Panc1 (cell line): ENCODE measurements around the gene ZNF789. TPM values are rescaled to one million over a fixed set of nuclear protein-coding genes. Genes with fewer than 3 reads are reported as not detected.

Source experiments
- ATAC-seq: fragments of 200-7000 bp; cut with Tn5 transposase; 2 replicates; pipeline ENCODE4 v1.9.1; 2020; ENCODE audit warnings: mild to moderate bottlenecking, moderate library complexity
- BruUV-seq: library from RNA; stranded (reverse); fragments of 400-500 nt; replicated peaks from 2 replicates; lab custom pipeline; 2021; lab: Mats Ljungman, UMichigan
- CTCF ChIA-PET: fragments of 300-600 bp; sonication (Branson Sonifier 250); formaldehyde crosslinking; loops from one replicate; lab custom pipeline; 2022; ENCODE audit warnings: antibody characterized with exemption; lab: Charles Lee
- POLR2A ChIA-PET: fragments of 300-600 bp; sonication (Branson Sonifier 250); formaldehyde crosslinking; loops from one replicate; lab custom pipeline; 2022; ENCODE audit warnings: antibody characterized with exemption; lab: Charles Lee
- DNase-seq: peaks from one replicate; pipeline ENCODE4 v3.0.0-alpha.2; 2010; ENCODE audit warnings: low read depth, low spot score
- H3K27ac ChIP-seq: 2 replicates; pipeline ENCODE4 v1.5.1; 2011; ENCODE audit warnings: mild to moderate bottlenecking, low read length, inconsistent platforms
- H3K27me3 ChIP-seq: fragments of 200-500 bp; sonication (Bioruptor generic); 2 replicates; pipeline ENCODE4 v1.6.0; 2014; ENCODE audit warnings: low read length, inconsistent platforms; ENCODE audit not compliant: control insufficient read depth, insufficient read depth
- H3K36me3 ChIP-seq: fragments of 200-500 bp; sonication (Bioruptor generic); 2 replicates; pipeline ENCODE4 v1.5.1; 2014; ENCODE audit warnings: inconsistent platforms, mild to moderate bottlenecking, low read length, moderate library complexity; ENCODE audit not compliant: control insufficient read depth, insufficient read depth
- H3K4me1 ChIP-seq: 2 replicates; pipeline ENCODE4 v1.5.1; 2011; ENCODE audit warnings: inconsistent platforms, mild to moderate bottlenecking, low read length, moderate library complexity; ENCODE audit not compliant: control insufficient read depth, insufficient read depth
- H3K4me3 ChIP-seq, 2 experiments: 2 replicates each; pipeline ENCODE4 v1.5.1; 2011 to 2012; ENCODE audit warnings: low read depth in 2 of 2, low read length in 2 of 2, mild to moderate bottlenecking in 2 of 2, inconsistent platforms in 1 of 2, moderate library complexity in 1 of 2
- H3K9me3 ChIP-seq: fragments of 200-500 bp; sonication (Bioruptor generic); 2 replicates; pipeline ENCODE4 v1.5.1; 2014; ENCODE audit warnings: low read depth, mild to moderate bottlenecking, inconsistent platforms, low read length, moderate library complexity; ENCODE audit not compliant: control insufficient read depth, insufficient read depth
- POLR2AphosphoS5 ChIP-seq: IDR thresholded peaks from 2 replicates; pipeline ENCODE4 v1.6.1; 2012; ENCODE audit warnings: mild to moderate bottlenecking, low read depth, low read length, moderate library complexity
- SIN3A ChIP-seq: IDR thresholded peaks from 2 replicates; pipeline ENCODE4 v1.6.1; 2012; ENCODE audit warnings: low read depth, mild to moderate bottlenecking, low read length, moderate library complexity, borderline replicate concordance; ENCODE audit not compliant: insufficient read depth
- TCF7L2 ChIP-seq: IDR thresholded peaks from 2 replicates; pipeline ENCODE4 v1.6.1; 2011; ENCODE audit warnings: mild to moderate bottlenecking, low read depth, low read length, inconsistent platforms
- in situ Hi-C: cut with HindIII; loops from 2 replicates; pipeline ENCODE4 v1.10.0; 2016; ENCODE audit warnings: low sequenced_read_pairs, low pct_unique_long_range_greater_than_20kb
- intact Hi-C: fragments of 100-400 bp; cut with micrococcal nuclease; formaldehyde crosslinking; loops from one replicate; pipeline ENCODE4 v1.10.0; 2022; ENCODE audit not compliant: unreplicated experiment
- total RNA-seq: library from RNA; stranded (reverse); gene quantifications from one replicate; pipeline ENCODE4 v1.2.1, GENCODE V29; 2021; ENCODE audit not compliant: unreplicated experiment
- TF ChIP-seq, protein P1 (sequence below): fragments of 450-650 bp; IDR thresholded peaks from 2 replicates; pipeline ENCODE4 v1.5.1; 2017; ENCODE audit warnings: mild to moderate bottlenecking
- TF ChIP-seq, protein P2 (sequence below), 2 experiments: IDR thresholded peaks; 2 replicates each; pipeline ENCODE4 v1.6.1; 2011 to 2012; ENCODE audit warnings: low read depth in 2 of 2, control low read depth in 1 of 2, low read length in 1 of 2, mild to moderate bottlenecking in 1 of 2, moderate library complexity in 1 of 2; ENCODE audit not compliant: insufficient read depth in 1 of 2

ZNF789 gene
- total RNA-seq, 1 experiment from 2014 or later, result 15.1 TPM

- H3K4me3 ChIP-seq, result no peak overlapping the region
- no TSS peak for BruUV-seq
- TF ChIP-seq TCF7L2, result no peak
- TF ChIP-seq POLR2AphosphoS5, result no peak
- TF ChIP-seq, protein P1, sequence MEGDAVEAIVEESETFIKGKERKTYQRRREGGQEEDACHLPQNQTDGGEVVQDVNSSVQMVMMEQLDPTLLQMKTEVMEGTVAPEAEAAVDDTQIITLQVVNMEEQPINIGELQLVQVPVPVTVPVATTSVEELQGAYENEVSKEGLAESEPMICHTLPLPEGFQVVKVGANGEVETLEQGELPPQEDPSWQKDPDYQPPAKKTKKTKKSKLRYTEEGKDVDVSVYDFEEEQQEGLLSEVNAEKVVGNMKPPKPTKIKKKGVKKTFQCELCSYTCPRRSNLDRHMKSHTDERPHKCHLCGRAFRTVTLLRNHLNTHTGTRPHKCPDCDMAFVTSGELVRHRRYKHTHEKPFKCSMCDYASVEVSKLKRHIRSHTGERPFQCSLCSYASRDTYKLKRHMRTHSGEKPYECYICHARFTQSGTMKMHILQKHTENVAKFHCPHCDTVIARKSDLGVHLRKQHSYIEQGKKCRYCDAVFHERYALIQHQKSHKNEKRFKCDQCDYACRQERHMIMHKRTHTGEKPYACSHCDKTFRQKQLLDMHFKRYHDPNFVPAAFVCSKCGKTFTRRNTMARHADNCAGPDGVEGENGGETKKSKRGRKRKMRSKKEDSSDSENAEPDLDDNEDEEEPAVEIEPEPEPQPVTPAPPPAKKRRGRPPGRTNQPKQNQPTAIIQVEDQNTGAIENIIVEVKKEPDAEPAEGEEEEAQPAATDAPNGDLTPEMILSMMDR, result no peak
- TF ChIP-seq, protein P2, sequence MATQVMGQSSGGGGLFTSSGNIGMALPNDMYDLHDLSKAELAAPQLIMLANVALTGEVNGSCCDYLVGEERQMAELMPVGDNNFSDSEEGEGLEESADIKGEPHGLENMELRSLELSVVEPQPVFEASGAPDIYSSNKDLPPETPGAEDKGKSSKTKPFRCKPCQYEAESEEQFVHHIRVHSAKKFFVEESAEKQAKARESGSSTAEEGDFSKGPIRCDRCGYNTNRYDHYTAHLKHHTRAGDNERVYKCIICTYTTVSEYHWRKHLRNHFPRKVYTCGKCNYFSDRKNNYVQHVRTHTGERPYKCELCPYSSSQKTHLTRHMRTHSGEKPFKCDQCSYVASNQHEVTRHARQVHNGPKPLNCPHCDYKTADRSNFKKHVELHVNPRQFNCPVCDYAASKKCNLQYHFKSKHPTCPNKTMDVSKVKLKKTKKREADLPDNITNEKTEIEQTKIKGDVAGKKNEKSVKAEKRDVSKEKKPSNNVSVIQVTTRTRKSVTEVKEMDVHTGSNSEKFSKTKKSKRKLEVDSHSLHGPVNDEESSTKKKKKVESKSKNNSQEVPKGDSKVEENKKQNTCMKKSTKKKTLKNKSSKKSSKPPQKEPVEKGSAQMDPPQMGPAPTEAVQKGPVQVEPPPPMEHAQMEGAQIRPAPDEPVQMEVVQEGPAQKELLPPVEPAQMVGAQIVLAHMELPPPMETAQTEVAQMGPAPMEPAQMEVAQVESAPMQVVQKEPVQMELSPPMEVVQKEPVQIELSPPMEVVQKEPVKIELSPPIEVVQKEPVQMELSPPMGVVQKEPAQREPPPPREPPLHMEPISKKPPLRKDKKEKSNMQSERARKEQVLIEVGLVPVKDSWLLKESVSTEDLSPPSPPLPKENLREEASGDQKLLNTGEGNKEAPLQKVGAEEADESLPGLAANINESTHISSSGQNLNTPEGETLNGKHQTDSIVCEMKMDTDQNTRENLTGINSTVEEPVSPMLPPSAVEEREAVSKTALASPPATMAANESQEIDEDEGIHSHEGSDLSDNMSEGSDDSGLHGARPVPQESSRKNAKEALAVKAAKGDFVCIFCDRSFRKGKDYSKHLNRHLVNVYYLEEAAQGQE (IDR thresholded peaks at IDR 0.05; ENCODE audit: insufficient read depth in 1 of 2, low read depth in 2 of 2, low read length in 1 of 2), result no peak
- no peak for TF ChIP-seq SIN3A
- ChIA-PET CTCF (no interaction called here), POLR2A (no interaction called here)
- no peak overlapping the region for H3K27ac ChIP-seq
- ATAC-seq (no peak), DNase-seq (no peak)
- in situ Hi-C loops (no loop called here), intact Hi-C loops (no loop called here)
- no peaks in the 10 kb centered on the region for H3K27me3 ChIP-seq
- H3K36me3 ChIP-seq, result peaks cover 20% of the 10 kb centered on the region; the same call in 1 of the 2 replicates
- no peaks in the 10 kb centered on the region for H3K4me1 ChIP-seq
- no peaks in the 10 kb centered on the region for H3K9me3 ChIP-seq
Measured at GRCh38 chr7:99451936-99452335, 20.8 kb upstream of the ZNF789 start.

GRCh38 chr7:99452541-99452940 lies 20.1 kb upstream of the ZNF789 start:
- TF ChIP-seq, protein P2 (IDR thresholded peaks at IDR 0.05; ENCODE audit: insufficient read depth in 1 of 2, low read depth in 2 of 2, low read length in 1 of 2), result no peak
- no peak for TF ChIP-seq POLR2AphosphoS5
- TF ChIP-seq, protein P1, result no peak
- no peak for TF ChIP-seq SIN3A
- TF ChIP-seq TCF7L2, result no peak
- no peak overlapping the region for H3K27ac ChIP-seq
- H3K27me3 ChIP-seq, result no peaks in the 10 kb centered on the region
- DNase-seq (no peak), ATAC-seq (no peak)
- in situ Hi-C loops, result no loop called here
- no peaks in the 10 kb centered on the region for H3K4me1 ChIP-seq
- CTCF ChIA-PET, result no interaction called here
- H3K9me3 ChIP-seq, result no peaks in the 10 kb centered on the region
- H3K4me3 ChIP-seq, result no peak overlapping the region
- POLR2A ChIA-PET, result no interaction called here
- BruUV-seq, result no TSS peak
- intact Hi-C loops, result no loop called here
- peaks cover 20% of the 10 kb centered on the region; the same call in 1 of the 2 replicates for H3K36me3 ChIP-seq
